Fibroblast of lung (primary cell): ENCODE measurements around the gene TMEM59.

Experiments
- CTCF ChIP-seq, 2 donors: IDR thresholded peaks in 1 of 2; conservative IDR thresholded peaks in 1 of 2; 1 replicate in 1 of 2; 2 replicates in 1 of 2; pipeline ENCODE4 v1.5.1; 2011 to 2012; ENCODE audit warnings: low read length in 2 of 2, control low read depth in 1 of 2, inconsistent platforms in 1 of 2, low read depth in 1 of 2, mild to moderate bottlenecking in 1 of 2
- EZH2 ChIP-seq: IDR thresholded peaks from 2 replicates; pipeline ENCODE4 v1.5.1; 2012; ENCODE audit warnings: low read length, control low read depth, mild to moderate bottlenecking; ENCODE audit errors: missing control alignments

- TF ChIP-seq CTCF (conservative IDR thresholded peaks at IDR 0.05 in 1 of 2, IDR thresholded peaks at IDR 0.05 in 1 of 2; ENCODE audit: low read depth in 1 of 2, low read length in 2 of 2): no peak
- no peak for TF ChIP-seq EZH2
Observed at GRCh38 chr1:54016343-54017282, 36.4 kb downstream of the TMEM59 start.
